ENCODE measurements around the gene MAPKAPK2. TPM values are rescaled to one million over a fixed set of nuclear protein-coding genes. Genes with fewer than 3 reads are reported as not detected.

The MAPKAPK2 gene
- total RNA-seq, 8 experiments from 2014 or later, result 29.4 to 120 (median 43.5) TPM

GRCh38 chr1:206713070-206713469 lies 28.4 kb downstream of the MAPKAPK2 start:
- in situ Hi-C loops (cut with MboI; ENCODE audit: low pct_unique_long_range_greater_than_20kb in 2 of 9, low sequenced_read_pairs in 9 of 9, unreplicated experiment in 9 of 9), result no loop called here
- 88 to 100% (median 97%) methylated on average over 1 to 4 of the region's 4 CpGs; no CpG with 5 or more reads in 4 of the 10 experiments for whole genome bisulfite sequencing, 10 experiments
- H3K4me1 ChIP-seq (replicated peaks in 1 of 2), result peaks cover 14 to 35% of the 10 kb centered on the region in 2 donors
- no peak overlapping the region for H3K27ac ChIP-seq
- H3K4me3 ChIP-seq, result no peak overlapping the region
- no peak for ATAC-seq (replicated peaks in 6 of 8)

GRCh38 chr1:206713910-206714312 lies 29.2 kb downstream of the MAPKAPK2 start:
- WGBS, 10 experiments, result 26 to 100% (median 80%) methylated on average over 1 to 6 of the region's 6 CpGs
- peak overlapping the region in 1 of 2 donors; percentile 11 for H3K27ac ChIP-seq
- ATAC-seq (replicated peaks in 6 of 8), result peak in 5 of 8 experiments; percentile 48 to 87 (median 53)
- in situ Hi-C loops (cut with MboI; ENCODE audit: low pct_unique_long_range_greater_than_20kb in 2 of 9, low sequenced_read_pairs in 9 of 9, unreplicated experiment in 9 of 9), result no loop called here
- H3K4me1 ChIP-seq (replicated peaks in 1 of 2), result peaks cover 14 to 32% of the 10 kb centered on the region in 2 donors
- no peak overlapping the region for H3K4me3 ChIP-seq

GRCh38 chr1:206714331-206715058 lies 29.8 kb downstream of the MAPKAPK2 start:
- ATAC-seq (replicated peaks in 6 of 8), result peak in 2 of 8 experiments; percentile 18 to 58
- peak overlapping the region in 1 of 2 donors; percentile 7 for H3K27ac ChIP-seq
- WGBS, 10 experiments, result 47 to 100% (median 87%) methylated on average over 1 to 8 of the region's 9 CpGs; no CpG with 5 or more reads in 2 of the 10 experiments

GRCh38 chr1:206715120-206715519 lies 30.4 kb downstream of the MAPKAPK2 start:
- H3K4me3 ChIP-seq, result no peak overlapping the region
- H3K27ac ChIP-seq, result no peak overlapping the region
- 89 to 100% (median 94%) methylated on average over 2 to 4 of the region's 4 CpGs for WGBS, 10 experiments
- peaks cover 14 to 23% of the 10 kb centered on the region in 2 donors for H3K4me1 ChIP-seq (replicated peaks in 1 of 2)
- ATAC-seq (replicated peaks in 6 of 8), result no peak
- in situ Hi-C loops (cut with MboI; ENCODE audit: low pct_unique_long_range_greater_than_20kb in 2 of 9, low sequenced_read_pairs in 9 of 9, unreplicated experiment in 9 of 9), result no loop called here

More at GRCh38 chr1:206714331-206715058, 29.8 kb downstream of the MAPKAPK2 start:
- in situ Hi-C loops (cut with MboI; ENCODE audit: low pct_unique_long_range_greater_than_20kb in 2 of 9, low sequenced_read_pairs in 9 of 9, unreplicated experiment in 9 of 9), result no loop called here
- Histone ChIP-seq H3K4me3 (no peak overlapping the region), H3K4me1 (replicated peaks in 1 of 2) (peaks cover 14 to 29% of the 10 kb centered on the region in 2 donors)

GRCh38 chr1:206715552-206716158 lies 30.9 kb downstream of the MAPKAPK2 start:
- ATAC-seq (replicated peaks in 6 of 8), result no peak
- Histone ChIP-seq H3K4me3 (no peak overlapping the region), H3K4me1 (replicated peaks in 1 of 2) (peaks cover 14 to 18% of the 10 kb centered on the region in 2 donors), H3K27ac (no peak overlapping the region)
- in situ Hi-C loops (cut with MboI; ENCODE audit: low pct_unique_long_range_greater_than_20kb in 2 of 9, low sequenced_read_pairs in 9 of 9, unreplicated experiment in 9 of 9), result no loop called here
- 88 to 100% (median 98%) methylated on average over 1 to 3 of the region's 3 CpGs for WGBS, 10 experiments

GRCh38 chr1:206716159-206716869 lies 31.6 kb downstream of the MAPKAPK2 start:
- in situ Hi-C loops (cut with MboI; ENCODE audit: low pct_unique_long_range_greater_than_20kb in 2 of 9, low sequenced_read_pairs in 9 of 9, unreplicated experiment in 9 of 9), result no loop called here
- no peak overlapping the region for H3K27ac ChIP-seq
- ATAC-seq (replicated peaks in 6 of 8), result no peak

GRCh38 chr1:206716870-206717673 lies 32.4 kb downstream of the MAPKAPK2 start:
- H3K4me1 ChIP-seq (replicated peaks in 1 of 2), result peaks cover 14 to 17% of the 10 kb centered on the region in 2 donors
- in situ Hi-C loops (cut with MboI; ENCODE audit: low pct_unique_long_range_greater_than_20kb in 2 of 9, low sequenced_read_pairs in 9 of 9, unreplicated experiment in 9 of 9), result no loop called here
- ATAC-seq (replicated peaks in 6 of 8), result peak in 3 of 8 experiments; percentile 19 to 35 (median 23)
- no peak overlapping the region for H3K4me3 ChIP-seq
- H3K27ac ChIP-seq, result no peak overlapping the region
- 87 to 100% (median 96%) methylated on average over 1 to 8 of the region's 8 CpGs; no CpG with 5 or more reads in 1 of the 10 experiments for WGBS, 10 experiments

More at GRCh38 chr1:206716159-206716869, 31.6 kb downstream of the MAPKAPK2 start:
- Histone ChIP-seq H3K4me1 (replicated peaks in 1 of 2) (peaks cover 14 to 17% of the 10 kb centered on the region in 2 donors), H3K4me3 (no peak overlapping the region)
- 80 to 100% (median 90%) methylated on average over 3 to 11 of the region's 11 CpGs; no CpG with 5 or more reads in 2 of the 10 experiments for WGBS, 10 experiments

GRCh38 chr1:206717674-206717989 lies 32.9 kb downstream of the MAPKAPK2 start:
- in situ Hi-C loops (cut with MboI; ENCODE audit: low pct_unique_long_range_greater_than_20kb in 2 of 9, low sequenced_read_pairs in 9 of 9, unreplicated experiment in 9 of 9), result no loop called here
- Histone ChIP-seq H3K27ac (no peak overlapping the region), H3K4me1 (replicated peaks in 1 of 2) (peaks cover 14 to 17% of the 10 kb centered on the region in 2 donors), H3K4me3 (no peak overlapping the region)
- 100% methylated on average over 1 of the region's 1 CpG; no CpG with 5 or more reads in 3 of the 10 experiments for WGBS, 10 experiments
- ATAC-seq (replicated peaks in 6 of 8), result no peak

GRCh38 chr1:206719169-206719839 lies 34.6 kb downstream of the MAPKAPK2 start:
- 53 to 94% (median 90%) methylated on average over 2 to 10 of the region's 10 CpGs; no CpG with 5 or more reads in 1 of the 10 experiments for WGBS, 10 experiments
- H3K27ac ChIP-seq, result no peak overlapping the region
- H3K4me3 ChIP-seq, result no peak overlapping the region
- ATAC-seq (replicated peaks in 6 of 8), result no peak
- in situ Hi-C loops (cut with MboI; ENCODE audit: low pct_unique_long_range_greater_than_20kb in 2 of 9, low sequenced_read_pairs in 9 of 9, unreplicated experiment in 9 of 9), result no loop called here
- H3K4me1 ChIP-seq (replicated peaks in 1 of 2), result peaks cover 5 to 7% of the 10 kb centered on the region in 2 donors

GRCh38 chr1:206721454-206721853 lies 36.7 kb downstream of the MAPKAPK2 start:
- no peak for ATAC-seq (replicated peaks in 6 of 8)
- whole genome bisulfite sequencing, 10 experiments, result 60 to 100% (median 82%) methylated on average over 1 of the region's 1 CpG; no CpG with 5 or more reads in 6 of the 10 experiments
- Histone ChIP-seq H3K4me3 (no peak overlapping the region), H3K4me1 (replicated peaks in 1 of 2) (peaks cover 0 to 4% of the 10 kb centered on the region in 2 donors), H3K27ac (no peak overlapping the region)
- in situ Hi-C loops (cut with MboI; ENCODE audit: low pct_unique_long_range_greater_than_20kb in 2 of 9, low sequenced_read_pairs in 9 of 9, unreplicated experiment in 9 of 9), result no loop called here

GRCh38 chr1:206722751-206723461 lies 38.2 kb downstream of the MAPKAPK2 start:
- Histone ChIP-seq H3K4me3 (no peak overlapping the region), H3K27ac (no peak overlapping the region), H3K4me1 (replicated peaks in 1 of 2) (peaks cover 2 to 7% of the 10 kb centered on the region in 2 donors)
- in situ Hi-C loops (cut with MboI; ENCODE audit: low pct_unique_long_range_greater_than_20kb in 2 of 9, low sequenced_read_pairs in 9 of 9, unreplicated experiment in 9 of 9), result no loop called here
- ATAC-seq (replicated peaks in 6 of 8), result no peak
- WGBS, 10 experiments, result 86 to 100% (median 94%) methylated on average over 2 to 8 of the region's 17 CpGs; no CpG with 5 or more reads in 4 of the 10 experiments

Measured in motor neuron (in vitro differentiated cells).